ENCODE results near the gene SAMD10.
"Not testable (repeated sequence)": the region's sequence is repeated elsewhere in the genome, so short reads cannot be mapped to it uniquely, and the experiment has no call there.

Gene SAMD10

DNA sequence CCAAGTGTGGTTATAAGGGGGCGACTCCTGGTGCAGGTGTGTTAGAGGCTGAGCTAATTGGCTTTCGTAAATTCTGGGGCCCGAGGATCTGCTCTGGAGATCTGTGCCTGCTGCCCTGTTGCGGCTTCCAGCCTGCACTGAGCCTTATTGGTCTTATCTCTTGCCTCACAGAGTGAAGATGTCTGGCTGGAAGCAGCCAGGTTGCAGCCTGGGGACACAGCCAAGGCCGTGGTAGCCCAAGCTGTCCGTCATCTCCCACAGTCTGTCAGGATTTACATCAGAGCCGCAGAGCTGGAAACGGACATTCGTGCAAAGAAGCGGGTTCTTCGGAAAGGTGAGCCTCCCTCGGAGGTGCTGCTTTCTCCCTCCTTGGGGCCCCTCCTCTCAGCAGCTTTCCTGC, 21.5 kb upstream of the SAMD10 start:
- no peak for DNase-seq

DNA sequence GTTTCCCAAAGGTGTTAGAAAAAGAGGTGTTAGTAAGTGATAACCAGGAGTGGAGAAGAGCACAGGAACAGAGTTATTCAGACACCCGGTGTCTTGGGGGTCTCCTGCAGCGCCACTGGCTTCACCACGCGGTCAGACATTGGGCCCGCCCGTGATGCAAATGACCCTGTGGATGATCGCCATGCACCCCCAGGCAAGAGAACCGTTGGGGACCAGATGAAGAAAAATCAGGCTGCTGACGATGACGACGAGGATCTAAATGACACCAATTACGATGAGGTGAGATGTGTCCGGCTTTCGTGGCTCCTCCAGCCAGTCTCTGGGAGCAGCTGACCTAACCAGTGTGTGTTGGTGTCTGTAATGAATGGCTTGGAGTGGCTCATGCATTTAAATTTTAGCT, 3.5 kb upstream of the SAMD10 start:
- no peak for DNase-seq

DNA sequence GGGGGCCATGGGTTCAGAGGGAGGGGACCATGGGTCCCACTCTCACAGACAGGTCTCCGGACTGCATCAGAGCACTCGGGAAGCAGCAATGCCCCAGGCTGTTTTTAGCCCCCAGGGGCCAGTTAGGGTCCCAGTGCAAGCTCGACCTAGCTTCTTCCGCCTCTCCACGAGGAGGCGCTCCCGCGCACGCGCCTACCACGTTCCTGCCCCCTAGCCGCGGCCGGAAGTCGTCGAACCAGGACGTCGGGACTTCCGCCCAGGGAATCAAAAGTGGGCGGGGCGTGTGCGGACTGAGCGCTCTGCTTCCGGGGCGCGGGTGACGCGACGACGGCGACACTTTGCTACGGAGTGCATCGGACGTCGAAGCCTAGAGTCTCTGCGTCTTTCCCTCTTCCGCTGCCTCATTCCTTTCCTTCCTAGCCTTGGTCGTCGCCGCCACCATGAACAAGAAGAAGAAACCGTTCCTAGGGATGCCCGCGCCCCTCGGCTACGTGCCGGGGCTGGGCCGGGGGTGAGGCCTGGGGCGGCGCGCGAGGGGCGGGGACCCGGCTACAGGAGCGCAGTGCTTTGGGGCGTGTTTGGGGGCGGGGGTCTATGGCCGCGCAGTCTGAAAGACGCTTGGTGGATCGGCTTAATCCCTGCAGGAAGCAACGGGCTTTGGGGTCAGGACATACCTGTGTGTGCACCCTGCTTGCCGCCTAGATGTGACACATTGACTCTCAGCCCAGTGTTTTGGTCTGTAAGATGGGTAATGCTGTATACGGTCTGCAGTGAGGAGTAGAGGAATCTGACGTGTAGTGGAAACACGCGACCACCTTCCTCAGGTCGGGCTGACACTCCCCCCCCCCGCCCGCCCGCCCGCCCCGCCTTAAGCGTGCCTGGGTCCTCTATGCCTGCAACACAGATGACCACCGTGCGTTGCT, 1.6 kb upstream of the SAMD10 start, which contains the start of gene PRPF6:
TSS of gene PRPF6 (plus strand) at position 327 of the 923 bp plus-strand sequence. CDS start at position 441, 114 bp downstream.
- DNase-seq, result peak; percentile 95

DNA sequence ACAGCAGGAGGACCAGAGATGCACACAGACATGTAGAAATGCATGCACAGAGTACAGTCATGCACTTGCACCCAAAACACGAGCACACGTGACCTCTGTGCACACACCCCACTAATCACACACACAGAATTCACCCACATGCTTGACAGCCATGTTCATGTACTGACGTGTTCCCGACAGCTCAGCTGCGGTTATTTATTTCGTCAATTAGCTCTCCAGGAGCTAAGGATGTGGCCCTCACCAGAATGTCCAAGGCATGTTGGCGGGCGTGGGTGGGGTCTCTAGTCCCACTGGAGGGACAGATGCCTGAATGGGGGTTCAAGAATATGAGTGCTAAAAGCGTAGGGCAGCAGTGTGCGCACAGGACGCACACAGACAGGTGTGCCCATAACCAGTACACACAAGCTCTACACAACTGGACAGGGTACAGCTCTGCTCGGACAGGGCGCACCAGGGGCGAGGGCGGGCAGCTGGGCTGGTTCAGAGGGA, 919 bp upstream of the SAMD10 start:
- peak; percentile 41 for DNase-seq

DNA sequence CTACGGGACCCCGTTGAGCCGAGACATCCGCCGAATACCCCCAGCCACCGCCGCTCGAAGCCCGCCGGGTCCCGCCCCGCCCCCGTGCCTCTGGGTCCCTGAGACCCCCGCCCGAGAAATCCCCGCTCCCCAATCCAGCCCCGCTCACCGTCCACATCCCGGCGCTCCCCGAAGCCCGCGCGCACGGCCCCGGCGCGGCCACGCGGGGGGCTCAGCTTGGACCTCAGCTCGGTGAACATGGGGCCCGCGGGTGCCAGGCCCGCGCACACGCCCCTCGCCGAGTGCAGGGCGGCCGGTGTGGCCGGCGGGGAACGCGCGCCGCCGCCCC, 249 bp downstream of the SAMD10 start:
- no peak for DNase-seq

DNA sequence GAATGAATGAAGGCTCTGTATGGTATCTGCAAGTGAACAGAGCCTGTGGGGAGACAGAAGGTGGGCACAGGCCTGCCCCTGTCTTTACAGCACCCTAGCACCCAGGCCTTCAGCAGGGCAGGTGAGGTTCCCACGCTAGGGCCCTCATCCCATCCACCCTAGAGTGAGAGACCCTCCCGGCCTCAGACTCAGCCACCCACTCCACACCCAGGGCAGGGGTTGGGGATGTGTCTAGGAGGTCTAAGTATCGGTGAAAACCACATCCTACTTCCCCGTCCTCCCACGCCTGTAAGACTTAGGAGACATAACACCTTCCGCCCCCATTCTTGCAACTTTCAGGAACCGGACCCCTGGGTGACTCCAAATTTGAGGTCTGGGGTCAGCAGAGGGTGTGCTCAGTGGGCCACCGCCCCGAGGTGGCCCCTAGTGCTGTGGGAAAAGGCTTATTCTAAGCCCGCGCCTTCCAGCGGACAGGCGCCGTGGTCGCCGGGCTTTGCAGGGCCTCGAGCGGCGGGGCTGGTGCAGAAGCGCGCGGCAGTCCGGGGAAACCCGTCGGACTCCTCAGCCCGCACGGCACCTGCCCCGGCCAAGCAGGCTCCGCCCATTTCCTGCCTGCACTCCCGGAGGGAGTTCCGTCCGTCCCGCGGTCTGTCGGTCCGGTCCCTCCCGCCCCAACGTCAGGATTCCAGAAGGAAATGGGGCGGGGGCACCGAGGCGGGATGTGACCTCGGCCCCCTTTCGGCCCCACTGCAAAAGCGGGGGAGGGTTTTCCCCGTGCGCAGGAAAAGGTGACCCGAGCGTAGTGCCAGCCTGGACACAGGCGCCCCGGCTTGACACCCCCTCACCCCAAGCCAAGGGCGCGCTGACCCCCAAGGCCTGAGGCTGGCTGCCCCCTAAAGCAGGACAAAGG, 868 bp downstream of the SAMD10 start:
- DNase-seq, result peak; percentile 62

DNA sequence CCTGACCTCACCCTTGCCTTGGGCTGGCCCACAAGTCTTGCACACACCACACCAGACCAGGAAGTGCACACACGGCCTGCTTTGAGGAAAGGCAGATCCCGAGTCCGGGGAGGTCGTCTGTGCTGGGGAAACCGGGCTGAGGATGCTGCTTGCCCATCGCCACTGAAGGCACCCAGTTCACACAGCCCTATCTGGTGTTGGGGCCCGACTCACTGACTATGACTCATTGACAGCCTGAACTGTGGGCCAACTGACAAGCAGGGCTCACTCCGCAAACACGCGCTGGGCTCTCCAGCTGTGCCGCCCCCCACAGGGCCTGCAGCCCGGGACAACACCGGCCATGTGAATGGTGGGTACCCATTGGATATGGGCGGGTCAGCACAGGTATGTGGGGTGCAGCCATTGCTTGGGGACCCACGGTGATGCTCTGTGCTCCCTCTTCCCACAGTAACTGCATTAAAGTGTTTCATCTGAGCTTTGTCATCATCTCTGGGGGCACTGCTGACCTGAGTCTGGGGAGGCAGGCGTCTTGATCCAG, 1.6 kb downstream of the SAMD10 start:
- DNase-seq, result peak; percentile 66

DNA sequence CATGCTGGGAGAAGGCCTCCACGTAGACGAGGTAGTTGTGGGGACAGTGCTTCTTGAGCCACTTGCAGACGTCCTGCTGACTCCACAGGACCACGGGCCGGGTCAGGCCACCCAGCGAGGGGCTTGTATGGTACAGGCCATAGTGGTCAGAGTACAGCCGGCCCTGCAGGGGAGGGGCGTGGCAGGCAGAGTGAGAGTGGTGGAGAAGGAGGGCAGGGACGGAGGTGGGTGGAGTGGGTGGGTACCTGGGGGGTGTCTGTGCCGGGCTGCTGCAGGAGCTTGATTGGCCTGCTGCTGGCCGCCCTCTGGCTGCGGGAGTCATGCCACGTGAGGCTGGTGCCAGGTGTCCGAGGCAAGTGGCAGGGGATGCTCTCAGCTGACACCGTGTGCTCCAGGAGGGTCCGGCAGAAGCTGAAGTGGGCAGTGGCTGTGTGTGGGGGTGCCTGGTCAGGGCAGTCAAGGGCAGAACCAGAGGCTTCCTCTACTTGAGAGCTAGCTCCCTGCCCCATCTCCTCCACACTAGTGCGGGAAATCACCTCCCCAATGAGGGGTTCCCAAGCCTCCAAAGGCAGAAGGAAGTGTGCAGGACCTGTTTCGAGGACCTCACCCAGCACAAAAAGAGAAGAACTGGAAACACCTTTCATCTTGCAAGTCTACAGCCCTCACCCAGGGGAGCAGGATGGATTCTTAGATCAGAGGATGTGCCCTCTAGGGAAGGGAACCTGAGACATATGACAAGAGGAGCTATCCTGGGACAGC, 2.3 kb downstream of the SAMD10 start:
- DNase-seq, result no peak

DNA sequence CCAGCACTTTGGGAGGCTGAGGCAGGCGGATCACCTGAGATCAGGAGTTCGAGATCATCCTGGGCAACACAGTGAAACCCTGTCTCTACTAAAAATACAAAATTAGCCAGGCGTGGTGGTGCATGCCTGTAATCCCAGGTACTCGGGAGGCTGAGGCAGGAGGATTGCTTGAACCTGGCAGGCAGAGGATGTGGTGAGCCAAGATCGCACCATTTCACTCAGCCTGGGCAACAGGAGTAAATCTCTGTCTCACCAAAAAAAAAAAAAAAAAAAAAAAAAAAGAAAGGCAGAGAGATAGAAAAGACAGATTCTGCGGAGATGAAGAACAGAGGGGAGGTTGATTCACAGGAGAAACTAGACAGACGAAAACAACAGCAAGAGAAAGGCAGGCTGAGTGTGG, 2.9 kb downstream of the SAMD10 start:
- not testable (repeated sequence) for DNase-seq

DNA sequence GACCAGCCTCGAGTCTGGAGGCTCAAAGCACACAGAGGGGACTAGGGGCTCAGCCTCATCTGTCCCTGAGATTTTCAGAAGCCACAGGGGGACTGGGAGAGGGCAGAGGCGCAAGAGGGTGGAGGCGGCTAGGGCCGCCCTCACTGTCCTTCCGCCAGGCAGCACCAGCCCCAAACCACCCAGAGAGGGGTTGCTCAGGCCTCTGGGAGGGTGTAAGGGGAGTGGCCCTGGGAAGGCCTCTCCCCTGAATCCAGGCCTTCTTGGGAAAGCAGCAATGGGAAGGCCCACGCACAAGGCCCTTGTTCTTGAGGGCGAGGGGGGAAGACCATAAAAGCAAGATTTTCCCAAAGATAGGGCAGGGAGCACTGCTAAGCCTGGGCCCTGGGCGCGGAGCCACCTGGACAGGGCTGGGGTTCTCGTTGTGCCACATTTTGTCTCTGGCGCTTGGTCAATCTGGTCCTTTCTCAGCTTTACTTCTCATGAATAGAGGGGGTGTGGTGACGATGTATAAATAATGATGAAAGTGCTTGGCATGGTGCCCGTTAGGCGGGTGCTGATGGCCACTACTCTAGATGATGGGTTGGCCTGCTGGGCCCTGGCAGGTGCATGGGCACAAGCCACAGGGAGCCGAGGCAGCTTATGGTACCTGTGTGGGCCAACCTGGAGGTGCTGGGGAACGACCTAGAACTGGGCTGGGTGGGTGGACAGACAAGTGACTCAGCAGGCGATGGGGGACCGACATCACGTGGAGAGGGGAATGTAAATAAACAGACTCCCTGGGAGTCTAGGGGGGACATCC, 4.8 kb downstream of the SAMD10 start:
- DNase-seq, result no peak

DNA sequence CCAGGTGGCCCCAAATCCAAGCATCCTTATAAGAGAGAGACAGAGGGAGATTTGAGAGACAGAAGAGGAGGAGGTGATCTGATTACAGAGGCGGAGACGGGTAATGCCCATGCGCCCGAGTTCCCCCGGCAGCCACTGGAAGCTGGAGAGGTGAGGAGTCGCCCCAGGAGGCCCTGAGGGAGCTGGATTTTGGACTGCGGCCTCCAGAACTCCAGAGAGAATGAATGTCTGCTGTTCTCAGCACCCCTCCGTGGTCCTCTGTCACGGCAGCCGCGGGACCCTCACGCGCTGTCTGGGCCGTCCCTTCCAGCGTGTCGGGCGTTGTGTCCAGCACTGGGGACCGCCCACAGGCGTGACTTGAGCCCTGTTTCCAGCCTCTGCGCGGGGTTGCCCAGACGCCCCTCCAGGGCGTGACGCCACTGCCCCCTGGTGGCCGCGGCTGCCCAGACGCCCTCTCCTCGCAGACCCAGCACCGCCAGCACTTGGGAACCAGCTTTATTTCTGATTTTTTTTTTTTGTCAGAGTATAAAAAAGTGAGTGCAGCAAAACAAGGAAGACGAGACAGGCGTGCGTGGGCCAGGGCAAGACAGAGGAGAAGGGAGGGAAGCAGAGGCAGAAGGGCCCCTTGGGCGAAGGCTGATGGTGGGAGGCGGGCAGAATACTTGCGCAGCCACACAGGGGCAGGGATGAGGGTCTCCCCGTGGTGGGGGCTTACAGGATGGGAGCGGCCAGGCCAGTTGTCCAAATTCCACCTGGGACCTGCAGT, 5.6 kb downstream of the SAMD10 start:
- peak; percentile 79 for DNase-seq

DNA sequence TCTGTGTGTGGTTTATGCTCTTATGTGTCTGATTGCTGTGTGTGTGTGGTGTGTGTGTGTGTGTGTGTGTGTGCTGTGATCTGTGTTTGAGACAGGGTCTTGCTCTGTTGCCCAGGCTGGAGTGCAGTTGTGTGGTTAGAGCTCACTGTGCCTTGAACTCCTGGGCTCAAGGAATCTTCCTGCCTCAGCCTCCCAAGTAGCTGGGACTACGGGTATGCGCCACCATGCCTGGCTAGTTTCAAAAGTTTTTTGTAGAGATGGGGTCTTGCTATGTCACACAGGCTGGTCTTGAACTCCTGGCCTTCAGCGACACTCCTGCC, 6.3 kb downstream of the SAMD10 start:
- DNase-seq, result no peak

DNA sequence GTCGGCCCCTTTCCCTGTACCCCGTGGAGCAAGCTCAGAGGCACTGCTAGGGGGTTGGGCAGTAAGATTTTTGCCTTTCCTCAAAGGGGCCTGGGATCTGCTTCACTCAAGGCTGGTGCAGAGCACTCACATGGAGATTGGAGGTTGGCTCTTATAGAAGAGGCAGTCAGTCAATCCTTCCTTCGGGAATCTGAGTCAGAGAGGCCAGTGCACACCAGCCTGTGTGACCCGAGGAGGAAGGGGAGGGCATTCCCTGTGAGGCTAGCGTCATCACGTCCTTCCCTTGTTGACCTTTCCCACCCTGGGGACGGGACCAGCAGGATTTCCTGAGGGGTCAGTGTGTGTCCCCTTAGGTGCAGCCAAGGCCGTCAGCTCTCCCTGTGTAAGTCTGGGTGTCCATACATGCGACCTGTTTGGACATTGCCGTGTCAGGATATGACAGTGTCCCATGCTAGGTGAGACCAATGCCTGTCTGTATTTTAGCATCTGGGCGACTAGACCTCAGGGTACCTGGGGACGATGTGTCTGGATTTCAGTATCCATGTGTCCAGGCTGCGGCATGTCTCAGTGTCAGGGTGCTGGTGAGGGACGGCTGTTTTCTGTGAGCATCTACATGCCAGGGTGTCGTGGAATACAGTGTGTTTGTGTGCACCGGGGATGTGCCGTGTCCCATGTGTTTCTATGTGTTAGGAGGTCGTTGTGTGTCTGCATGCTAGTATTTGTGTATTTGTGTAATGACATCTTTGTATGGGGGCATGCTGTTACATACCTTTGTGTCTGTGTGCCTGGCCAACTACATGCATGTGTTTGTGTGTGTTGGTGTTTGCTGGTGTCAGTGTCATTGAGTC, 6.9 kb downstream of the SAMD10 start:
- DNase-seq, result no peak

DNA sequence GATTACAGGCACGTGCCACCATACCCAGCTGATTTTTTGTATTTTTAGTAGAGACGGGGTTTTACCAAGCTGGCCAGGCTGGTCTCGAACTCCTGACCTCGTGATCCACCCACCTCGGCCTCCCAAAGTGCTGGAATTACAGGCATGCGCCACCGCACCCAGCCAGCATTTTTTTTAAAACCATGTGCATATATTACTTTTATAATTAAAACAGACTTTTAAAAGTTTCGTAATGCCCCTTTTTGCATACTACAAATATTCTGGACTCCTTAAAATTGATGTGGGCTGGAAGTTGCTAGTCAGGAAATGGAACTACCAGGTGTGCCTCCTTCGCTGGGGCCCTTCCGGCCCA, 7.5 kb downstream of the SAMD10 start:
- DNase-seq, result not testable (repeated sequence)

DNA sequence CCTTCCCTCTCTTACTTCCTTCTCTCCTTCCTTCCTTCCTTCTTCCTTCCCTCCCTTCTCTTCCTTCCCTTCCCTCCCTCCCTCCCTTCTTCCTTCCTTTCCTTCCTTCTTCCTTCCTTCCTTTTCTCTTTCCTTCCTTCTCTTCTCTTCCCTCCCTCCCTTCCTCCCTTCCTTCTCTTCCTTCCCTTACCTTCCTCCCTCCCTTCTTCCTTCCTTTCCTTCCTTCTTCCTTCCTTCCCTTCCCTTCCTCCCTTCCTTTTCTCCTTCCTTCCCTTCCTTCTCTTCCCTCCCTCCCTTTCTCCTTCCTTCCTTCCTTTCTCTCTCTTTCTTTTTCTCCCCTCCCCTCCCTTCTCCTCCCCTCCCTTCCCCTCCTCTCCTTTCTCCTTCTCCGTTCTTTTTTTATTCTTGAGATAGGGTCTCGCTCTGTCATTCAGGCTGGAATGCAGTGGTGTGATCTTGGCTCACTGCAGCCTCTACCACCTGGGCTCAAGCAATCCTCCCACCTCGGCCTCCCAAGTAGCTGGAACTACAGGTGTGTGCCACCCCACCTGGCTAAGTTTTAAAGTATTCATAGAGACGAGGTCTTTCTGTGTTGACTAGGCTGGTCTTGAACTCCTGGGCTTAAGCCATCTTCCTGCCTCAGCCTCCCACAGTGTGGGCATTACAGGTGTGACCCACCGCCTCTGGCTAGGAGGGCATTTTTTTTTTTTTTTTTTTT, 8.6 kb downstream of the SAMD10 start:
- DNase-seq, result no peak

DNA sequence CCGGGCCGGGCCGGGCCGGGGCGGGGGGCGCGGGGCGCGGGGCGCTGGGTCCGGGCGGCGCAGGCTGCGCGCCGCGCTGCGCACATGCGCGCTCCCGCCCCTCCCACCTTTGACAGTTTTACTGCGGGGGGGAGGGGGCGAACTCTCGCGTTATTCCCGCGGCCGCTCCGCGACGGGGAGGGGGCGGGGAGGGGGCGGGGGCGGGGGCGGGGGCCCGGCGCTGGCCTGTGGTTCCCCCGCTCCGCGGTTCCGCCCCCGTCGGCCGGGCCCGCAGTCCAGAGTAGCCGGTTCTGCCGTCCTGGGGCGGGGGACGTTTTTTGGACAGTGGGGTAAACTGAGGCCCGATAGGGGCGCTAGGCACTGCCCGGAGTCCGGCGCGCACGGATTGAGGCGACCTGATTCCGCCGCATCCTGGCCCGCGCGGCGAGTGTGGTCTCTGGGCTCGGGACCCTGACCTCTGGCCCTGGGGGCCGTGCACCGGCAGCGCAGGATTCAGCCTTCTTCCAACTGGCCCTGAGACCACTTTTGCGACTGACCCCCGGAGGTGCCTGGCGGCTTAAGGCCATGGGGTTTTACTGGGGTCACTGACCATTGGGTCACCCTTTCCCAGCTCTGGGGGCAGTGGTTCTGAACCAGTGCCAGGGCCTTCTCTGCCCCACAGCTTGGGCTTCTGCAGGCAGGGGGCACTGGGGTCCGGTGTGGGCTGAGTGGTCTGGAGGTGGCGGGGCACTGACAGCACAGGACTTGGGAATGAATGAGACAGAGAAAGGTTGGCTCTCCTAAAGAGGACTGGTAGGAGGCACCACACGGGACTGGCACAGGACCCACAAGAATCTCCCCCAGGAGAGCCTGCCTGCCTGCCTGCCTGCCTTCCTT, 9.4 kb downstream of the SAMD10 start, which contains the start of gene ZNF512B:
TSS of gene ZNF512B (minus strand) at position 93 of the 876 bp plus-strand sequence. CDS start 1,980 bp downstream, outside the sequence.
- peak; percentile 64 for DNase-seq

DNA sequence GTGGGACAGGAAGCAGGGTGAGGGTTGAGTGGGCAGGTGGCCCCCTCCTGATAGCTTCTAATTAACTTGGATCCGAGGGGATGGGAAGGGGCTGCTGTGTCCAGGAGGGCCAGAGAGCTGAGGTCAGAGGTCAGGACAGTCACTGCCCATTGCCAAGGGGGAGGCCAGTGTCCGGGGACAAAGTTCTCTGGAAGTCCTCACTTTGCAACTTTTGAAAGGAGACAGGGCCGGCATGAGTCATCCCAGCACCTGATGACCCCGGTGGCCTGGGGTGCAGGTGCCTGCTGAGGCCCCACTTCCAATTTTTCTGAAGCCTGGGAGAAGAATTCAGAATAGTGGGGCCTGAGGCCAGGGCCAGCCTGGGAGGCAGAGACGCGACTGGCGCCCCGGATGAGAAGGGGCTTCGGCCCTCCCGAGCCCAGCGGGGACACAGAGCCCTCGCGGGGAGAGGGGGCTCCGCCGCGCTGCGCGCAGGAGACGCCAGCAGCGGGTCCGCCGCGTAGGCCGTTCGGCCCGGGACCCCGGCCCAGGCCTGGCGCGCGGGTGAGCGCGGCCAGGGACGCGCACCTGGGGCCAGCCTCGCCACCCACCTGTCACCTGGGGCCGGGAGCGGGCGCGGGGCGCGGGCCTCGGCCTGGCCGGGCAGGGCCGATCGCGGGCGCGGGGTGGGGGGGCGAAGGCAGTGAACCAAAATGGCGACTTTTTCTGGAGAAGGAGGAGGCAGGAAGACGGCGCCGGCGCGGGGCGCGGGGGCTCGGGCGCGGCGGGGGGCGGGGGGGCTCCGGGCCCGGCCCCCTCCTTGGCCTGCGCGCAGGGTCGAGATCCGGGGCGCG, 10.3 kb downstream of the SAMD10 start:
- peak; percentile 38 for DNase-seq
